NCI-H1092 treated with DMSO at 0.1 percent for 48 hours (cell line): Measurements from ENCODE around the gene RUNX2.
"Not testable (repeated sequence)": the region's sequence is repeated elsewhere in the genome, so short reads cannot be mapped to it uniquely, and the experiment has no call there.

Experiments
- DNase-seq: peaks from one replicate; lab custom pipeline; 2025; lab: John Stamatoyannopoulos, UW

The RUNX2 gene

DNA sequence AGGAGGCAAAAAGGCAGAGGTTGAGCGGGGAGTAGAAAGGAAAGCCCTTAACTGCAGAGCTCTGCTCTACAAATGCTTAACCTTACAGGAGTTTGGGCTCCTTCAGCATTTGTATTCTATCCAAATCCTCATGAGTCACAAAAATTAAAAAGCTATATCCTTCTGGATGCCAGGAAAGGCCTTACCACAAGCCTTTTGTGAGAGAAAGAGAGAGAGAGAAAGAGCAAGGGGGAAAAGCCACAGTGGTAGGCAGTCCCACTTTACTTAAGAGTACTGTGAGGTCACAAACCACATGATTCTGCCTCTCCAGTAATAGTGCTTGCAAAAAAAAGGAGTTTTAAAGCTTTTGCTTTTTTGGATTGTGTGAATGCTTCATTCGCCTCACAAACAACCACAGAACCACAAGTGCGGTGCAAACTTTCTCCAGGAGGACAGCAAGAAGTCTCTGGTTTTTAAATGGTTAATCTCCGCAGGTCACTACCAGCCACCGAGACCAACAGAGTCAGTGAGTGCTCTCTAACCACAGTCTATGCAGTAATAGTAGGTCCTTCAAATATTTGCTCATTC is at the start of gene RUNX2:
Gene RUNX2, plus strand, starts transcription at position 375 of the 567 bp plus-strand sequence. CDS start 397 bp downstream, outside the sequence.
- no peak for DNase-seq

- DNase-seq = no peak
These were observed 49.8 kb upstream of the RUNX2 start for GRCh38 chr6:45278367-45278766.

DNA sequence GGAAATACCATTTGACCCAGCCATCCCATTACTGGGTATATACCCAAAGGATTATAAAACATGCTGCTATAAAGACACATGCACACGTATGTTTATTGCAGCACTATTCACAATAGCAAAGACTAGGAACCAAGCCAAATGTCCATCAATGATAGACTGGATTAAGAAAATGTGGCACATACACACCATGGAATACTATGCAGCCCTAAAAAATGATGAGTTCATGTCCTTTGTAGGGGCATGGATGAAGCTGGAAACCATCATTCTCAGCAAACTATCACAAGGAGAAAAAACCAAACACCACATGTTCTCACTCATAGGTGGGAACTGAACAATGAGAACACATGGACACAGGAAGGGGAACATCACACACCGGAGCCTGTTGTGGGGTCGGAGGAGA is 41.4 kb upstream of the RUNX2 start:
- not testable (repeated sequence) for DNase-seq

GRCh38 chr6:45289751-45290514 is 38.2 kb upstream of the RUNX2 start:
- no peak for DNase-seq

DNA sequence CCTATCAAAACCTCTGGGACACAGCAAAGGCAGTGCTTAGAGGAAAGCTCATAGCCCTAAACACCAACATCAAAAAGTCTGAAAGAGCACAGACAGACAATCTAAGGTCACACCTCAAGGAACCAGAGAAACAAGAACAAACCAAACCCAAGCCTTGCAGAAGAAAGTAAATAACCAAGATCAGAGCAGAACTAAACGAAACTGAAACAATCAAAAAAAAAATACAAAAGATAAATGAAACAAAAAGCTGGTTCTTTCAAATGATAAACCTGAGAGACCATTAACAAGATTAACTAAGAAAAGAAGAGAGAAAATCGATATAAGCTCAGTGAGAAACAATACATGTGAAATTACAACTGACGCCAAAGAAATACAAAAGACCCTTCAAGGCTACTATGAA is 34.8 kb upstream of the RUNX2 start:
- no peak for DNase-seq

DNA sequence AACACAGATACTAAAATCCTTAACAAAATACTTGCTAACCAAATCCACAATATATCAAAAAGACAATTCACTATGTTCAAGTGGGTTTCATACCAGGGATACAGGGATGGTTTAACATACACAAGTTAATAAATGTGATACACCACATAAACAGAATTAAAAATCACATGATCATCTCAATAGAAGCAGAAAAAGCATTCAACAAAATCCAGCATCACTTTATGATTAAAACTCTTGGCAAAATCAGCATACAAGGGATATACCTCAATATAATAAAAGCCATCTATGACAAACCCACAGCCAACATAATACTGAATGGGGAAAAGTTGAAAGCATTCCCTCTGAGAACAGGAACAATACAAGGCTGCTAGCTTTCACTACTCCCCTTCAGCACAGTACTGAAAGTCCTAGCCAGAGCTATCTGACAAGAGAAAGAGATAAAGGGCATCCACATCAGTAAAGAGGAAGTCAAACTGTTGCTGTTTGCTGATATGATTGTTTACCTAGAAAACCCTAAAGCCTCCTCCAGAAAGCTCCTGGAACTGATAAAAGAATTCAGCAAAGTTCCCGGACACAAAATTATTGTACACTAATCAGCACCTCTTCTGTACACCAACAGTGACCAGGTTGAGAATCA is 33.9 kb upstream of the RUNX2 start:
- DNase-seq = not testable (repeated sequence)

GRCh38 chr6:45297320-45297719 is 30.8 kb upstream of the RUNX2 start:
- DNase-seq = no peak

DNA sequence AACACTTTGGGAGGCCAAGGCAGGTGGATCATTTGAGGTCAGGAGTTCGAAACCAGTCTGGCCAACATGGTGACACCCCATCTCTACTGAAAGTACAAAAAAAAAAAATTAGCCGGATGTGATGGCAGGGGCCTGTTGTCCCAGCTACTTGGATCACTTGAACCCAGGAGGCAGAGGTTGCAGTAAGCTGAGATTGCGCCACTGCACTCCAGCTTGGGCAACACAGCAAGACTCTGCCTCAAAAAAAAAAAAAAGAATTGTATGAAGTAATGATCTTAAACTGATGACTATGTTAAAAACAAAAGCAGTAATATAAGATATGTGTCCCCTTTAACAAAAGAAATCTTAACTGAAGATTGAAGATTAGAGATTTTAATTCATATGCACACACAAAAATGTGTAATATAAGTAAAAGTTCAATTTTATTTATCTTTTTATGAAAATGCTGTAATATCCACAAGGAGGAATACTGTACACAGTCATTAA is 29.0 kb upstream of the RUNX2 start:
- DNase-seq = no peak

DNA sequence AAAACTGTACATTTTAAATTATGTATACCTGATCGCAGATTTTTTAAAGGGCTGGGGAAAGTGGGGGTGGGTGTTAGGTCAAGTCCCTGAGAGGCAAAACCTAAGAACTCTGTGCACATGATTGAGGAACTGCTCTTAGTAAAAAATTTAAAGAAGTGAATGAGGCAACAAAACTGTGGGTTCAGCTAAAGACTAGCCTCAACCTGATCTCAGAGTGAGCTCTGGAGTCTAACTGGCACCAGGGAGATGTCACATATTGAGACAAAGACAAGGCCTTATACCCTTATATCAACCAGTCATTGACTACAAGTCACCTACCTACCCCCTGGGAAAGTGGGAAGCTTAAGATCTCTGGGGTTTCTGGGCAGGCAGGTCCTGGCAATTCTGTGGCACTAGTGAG is 27.4 kb upstream of the RUNX2 start:
- DNase-seq = no peak

GRCh38 chr6:45301348-45302142 is 26.6 kb upstream of the RUNX2 start:
- no peak for DNase-seq

DNA sequence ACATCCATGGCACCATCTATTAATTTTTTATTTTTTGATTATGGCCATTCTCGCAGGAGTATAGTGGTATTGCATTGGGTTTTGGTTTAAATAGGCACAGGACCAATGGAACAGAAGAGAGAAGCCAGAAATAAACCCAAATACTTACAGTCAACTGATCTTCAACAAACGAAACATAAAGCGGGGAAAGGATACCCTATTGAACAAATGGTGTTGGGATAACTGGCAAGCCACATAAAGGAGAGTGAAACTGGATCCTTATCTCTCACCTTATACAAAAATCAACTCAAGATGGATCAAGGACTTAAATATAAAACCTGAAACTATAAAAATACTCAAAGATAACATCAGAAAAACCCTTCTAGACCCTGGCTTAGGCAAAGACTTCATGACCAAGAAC is 25.3 kb upstream of the RUNX2 start:
- no peak for DNase-seq

GRCh38 chr6:45305546-45305945 is 22.6 kb upstream of the RUNX2 start:
- no peak for DNase-seq

DNA sequence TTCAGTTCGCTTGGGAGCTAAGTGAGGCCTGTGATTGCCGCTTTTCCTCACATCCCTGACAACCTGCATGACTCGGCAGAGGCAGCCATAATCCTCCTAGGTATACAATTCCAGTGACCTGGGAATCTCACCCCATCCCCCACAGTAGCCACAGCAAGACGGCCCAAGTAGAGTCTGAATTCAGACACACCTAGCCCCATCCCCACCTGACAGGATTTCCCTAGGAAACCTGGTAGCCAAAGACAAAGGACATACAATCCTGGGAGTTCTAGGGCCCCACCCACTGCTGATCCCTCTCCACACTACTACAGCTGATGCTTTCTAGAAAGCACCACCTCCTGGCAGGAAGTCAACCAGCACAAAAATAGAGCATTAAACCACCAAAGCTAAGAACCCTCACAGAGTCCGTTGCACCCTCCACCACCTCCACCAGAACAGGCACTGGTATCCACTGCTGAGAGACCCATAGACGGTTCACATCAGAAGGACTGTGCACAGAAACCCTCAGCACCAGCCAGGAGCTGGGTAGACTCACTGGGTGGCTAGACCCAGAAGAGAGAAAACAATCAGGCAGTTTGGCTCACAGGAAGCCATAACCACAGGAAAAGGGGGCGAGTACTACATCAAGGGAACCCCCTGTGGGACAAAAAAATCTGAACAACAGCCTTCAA is 17.9 kb upstream of the RUNX2 start:
- DNase-seq = no peak

DNA sequence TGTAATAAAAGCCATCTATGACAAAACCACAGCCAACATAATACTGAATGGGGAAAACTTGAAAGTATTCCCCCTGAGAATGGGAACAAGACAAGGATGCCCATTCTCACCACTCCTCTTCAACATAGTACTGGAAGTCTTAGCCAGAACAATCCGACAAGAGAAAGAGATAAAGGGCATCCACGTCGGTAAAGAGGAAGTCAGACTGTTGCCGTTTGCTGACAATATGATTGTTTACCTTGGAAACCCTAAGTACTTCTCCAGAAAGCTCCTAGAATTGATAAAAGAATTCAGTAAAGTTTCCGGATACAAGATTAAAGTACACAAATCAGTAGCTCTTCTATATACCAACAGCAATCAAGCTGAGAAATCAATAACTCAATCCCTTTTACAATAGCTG is 14.0 kb upstream of the RUNX2 start:
- no peak for DNase-seq

DNA sequence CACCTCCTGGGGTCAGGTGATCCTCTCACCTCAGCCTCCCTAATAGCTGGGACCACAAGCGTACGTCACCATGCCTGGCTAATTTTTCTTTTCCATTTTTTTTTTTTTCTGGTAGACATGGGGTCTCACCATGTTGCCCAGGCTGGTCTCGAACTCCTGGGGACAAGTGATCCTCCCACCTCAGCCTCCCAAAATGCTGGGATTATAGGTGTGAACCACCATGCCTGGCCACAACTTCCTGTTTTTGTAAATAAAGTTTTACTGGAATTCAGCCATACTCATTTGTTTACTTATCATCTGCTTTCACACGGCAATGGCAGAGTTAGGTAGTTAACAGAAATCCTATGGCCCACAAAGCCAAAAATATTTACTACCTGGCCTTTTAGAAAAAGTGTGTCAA is 7.8 kb upstream of the RUNX2 start:
- DNase-seq = no peak

GRCh38 chr6:45323656-45324224 is 4.4 kb upstream of the RUNX2 start:
- no peak for DNase-seq

DNA sequence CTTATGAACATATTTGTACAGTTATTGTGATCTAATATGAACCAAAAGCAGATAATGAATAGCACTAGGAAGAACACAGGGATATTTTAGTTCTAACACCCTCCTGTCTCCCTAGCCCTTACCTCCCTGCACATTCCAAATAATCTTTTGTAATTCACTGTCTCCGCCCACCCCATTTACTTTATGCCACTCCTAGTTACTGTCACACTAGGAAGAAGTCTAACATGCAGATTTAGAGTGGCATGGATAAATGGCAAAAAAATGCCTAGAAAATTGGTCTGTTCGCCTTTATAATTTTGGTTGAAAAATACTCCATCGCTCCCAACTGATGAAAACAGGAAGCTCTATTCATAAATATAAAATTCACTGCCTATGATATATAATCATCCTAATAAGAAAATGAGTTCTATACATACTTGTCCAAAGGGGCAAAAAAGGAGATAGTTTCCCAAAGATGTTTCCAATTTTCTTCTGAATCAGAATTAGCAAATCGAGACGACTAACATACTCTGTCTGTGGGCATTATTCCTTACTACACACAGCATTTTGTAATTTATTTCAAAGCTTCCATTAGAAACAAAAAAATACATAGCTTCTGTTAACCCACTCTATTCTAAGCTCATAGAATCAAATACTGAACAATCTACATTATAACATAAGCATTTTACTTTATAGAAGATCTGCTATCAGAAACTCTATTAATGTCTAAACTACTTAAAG is 1.3 kb upstream of the RUNX2 start:
- no peak for DNase-seq

DNA sequence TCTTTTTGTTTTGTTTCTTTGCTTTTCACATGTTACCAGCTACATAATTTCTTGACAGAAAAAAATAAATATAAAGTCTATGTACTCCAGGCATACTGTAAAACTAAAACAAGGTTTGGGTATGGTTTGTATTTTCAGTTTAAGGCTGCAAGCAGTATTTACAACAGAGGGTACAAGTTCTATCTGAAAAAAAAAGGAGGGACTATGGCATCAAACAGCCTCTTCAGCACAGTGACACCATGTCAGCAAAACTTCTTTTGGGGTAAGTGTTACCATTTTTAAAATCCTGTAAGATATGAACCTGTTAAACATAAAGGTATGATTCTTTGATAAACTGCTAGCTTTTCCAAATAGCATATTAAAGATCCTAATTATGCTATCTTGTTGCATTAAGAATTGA is 393 bp downstream of the RUNX2 start:
- DNase-seq = no peak

GRCh38 chr6:45344900-45345299 is 16.8 kb downstream of the RUNX2 start:
- DNase-seq = no peak

DNA sequence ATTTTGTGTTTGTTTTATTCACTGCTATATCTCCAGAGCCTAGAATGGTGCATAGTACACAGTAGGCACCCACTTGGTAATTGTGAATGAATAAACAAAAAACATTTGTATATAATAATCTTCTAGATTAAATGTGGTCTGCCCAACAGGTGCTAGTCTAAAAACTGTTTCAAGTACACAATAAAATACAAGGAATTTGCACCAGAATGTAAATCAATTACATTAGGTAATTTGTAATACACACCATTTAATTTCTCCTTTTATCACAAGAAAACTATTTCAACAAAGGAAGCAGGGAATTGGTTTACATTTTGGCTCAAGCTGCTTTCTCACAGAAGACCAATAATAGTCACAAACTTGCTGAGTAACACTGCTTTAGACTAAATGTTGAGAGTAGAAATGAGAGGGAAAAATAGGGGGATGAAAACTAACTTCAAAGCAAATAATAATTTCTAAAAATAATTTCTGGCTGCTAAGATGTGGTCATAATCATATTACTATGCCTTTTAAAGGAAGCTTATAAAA is 22.1 kb downstream of the RUNX2 start:
- no peak for DNase-seq

GRCh38 chr6:45351076-45351475 is 22.9 kb downstream of the RUNX2 start:
- DNase-seq = no peak
